SK-N-SH treated with all-trans-retinoic acid at 6 μM for 48 hours (cell line): ENCODE results near the gene LEAP2.

Experiments
- ATAC-seq: fragments of 200-7000 bp; cut with Tn5 transposase; 3 replicates; pipeline ENCODE4 v1.9.1; 2020; ENCODE audit warnings: mild to moderate bottlenecking, moderate library complexity
- ARNTL ChIP-seq: fragments of 450-650 bp; formaldehyde crosslinking; IDR thresholded peaks from 2 replicates; pipeline ENCODE4 v1.5.0; 2020; ENCODE audit warnings: low read depth, mild to moderate bottlenecking, moderate library complexity, borderline replicate concordance
- BACH2 ChIP-seq: fragments of 250-450 bp; sonication (Bioruptor Pico); IDR thresholded peaks from 2 replicates; pipeline ENCODE4 v1.9.0; 2021; ENCODE audit warnings: mild to moderate bottlenecking, borderline replicate concordance
- CSDC2 ChIP-seq: fragments of 250-450 bp; sonication (Bioruptor Pico); IDR thresholded peaks from 2 replicates; pipeline ENCODE4 v1.5.0; 2020; ENCODE audit warnings: mild to moderate bottlenecking, moderate library complexity
- ESRRG ChIP-seq: fragments of 250-450 bp; sonication (Bioruptor Pico); IDR thresholded peaks from 2 replicates; pipeline ENCODE4 v1.6.1; 2021; ENCODE audit warnings: mild to moderate bottlenecking
- GLIS3 ChIP-seq: fragments of 250-450 bp; sonication (Bioruptor Pico); IDR thresholded peaks from 2 replicates; pipeline ENCODE4 v1.5.0; 2020; ENCODE audit warnings: mild to moderate bottlenecking, moderate library complexity
- ISL1 ChIP-seq: fragments of 250-450 bp; sonication (Bioruptor Pico); IDR thresholded peaks from 2 replicates; pipeline ENCODE4 v2.1.2; 2022; ENCODE audit warnings: mild to moderate bottlenecking, moderate library complexity
- OSR1 ChIP-seq: fragments of 250-450 bp; sonication (Bioruptor Pico); IDR thresholded peaks from 2 replicates; pipeline ENCODE4 v1.8.0; 2022; ENCODE audit warnings: moderate library complexity, mild to moderate bottlenecking, inconsistent platforms
- PPARA ChIP-seq: fragments of 250-450 bp; sonication (Bioruptor Pico); IDR thresholded peaks from 2 replicates; pipeline ENCODE4 v1.5.0; 2020; ENCODE audit warnings: mild to moderate bottlenecking, borderline replicate concordance
- RARB ChIP-seq: fragments of 250-450 bp; sonication (Bioruptor Pico); IDR thresholded peaks from 2 replicates; pipeline ENCODE4 v1.8.0; 2021; ENCODE audit warnings: mild to moderate bottlenecking, moderate library complexity
- SNAI2 ChIP-seq: fragments of 250-450 bp; sonication (Bioruptor Pico); IDR thresholded peaks from 2 replicates; pipeline ENCODE4 v1.5.0; 2020; ENCODE audit warnings: mild to moderate bottlenecking, moderate library complexity
- TCF4 ChIP-seq: fragments of 250-450 bp; sonication (Bioruptor Pico); IDR thresholded peaks from 2 replicates; pipeline ENCODE4 v1.8.0; 2021; ENCODE audit warnings: mild to moderate bottlenecking, moderate library complexity, borderline replicate concordance
- ZC3H10 ChIP-seq: fragments of 250-450 bp; sonication (Bioruptor Pico); IDR thresholded peaks from 2 replicates; pipeline ENCODE4 v1.5.1; 2021; ENCODE audit warnings: mild to moderate bottlenecking, moderate library complexity
- ZFP3 ChIP-seq: fragments of 250-450 bp; sonication (Bioruptor Pico); IDR thresholded peaks from 2 replicates; pipeline ENCODE4 v1.5.0; 2020; ENCODE audit warnings: mild to moderate bottlenecking, moderate library complexity
- ZFP30 ChIP-seq: fragments of 450-650 bp; formaldehyde crosslinking; IDR thresholded peaks from 2 replicates; pipeline ENCODE4 v1.5.0; 2022; ENCODE audit warnings: mild to moderate bottlenecking, moderate library complexity
- ZNF70 ChIP-seq: fragments of 450-650 bp; formaldehyde crosslinking; IDR thresholded peaks from 2 replicates; pipeline ENCODE4 v1.5.0; 2020; ENCODE audit warnings: mild to moderate bottlenecking, moderate library complexity
- ZNF8 ChIP-seq: fragments of 450-650 bp; formaldehyde crosslinking; IDR thresholded peaks from 2 replicates; pipeline ENCODE4 v1.5.0; 2020; ENCODE audit warnings: mild to moderate bottlenecking, moderate library complexity
- TF ChIP-seq, protein P1 (sequence below): fragments of 250-450 bp; sonication (Bioruptor Pico); IDR thresholded peaks from 2 replicates; pipeline ENCODE4 v1.5.0; 2020; ENCODE audit warnings: mild to moderate bottlenecking, moderate library complexity
- TF ChIP-seq, protein P2 (sequence below): fragments of 250-450 bp; sonication (Bioruptor Pico); IDR thresholded peaks from 2 replicates; pipeline ENCODE4 v1.5.1; 2021; ENCODE audit warnings: mild to moderate bottlenecking, moderate library complexity
- TF ChIP-seq, protein P3 (sequence below): fragments of 250-450 bp; sonication (Bioruptor Pico); IDR thresholded peaks from 2 replicates; pipeline ENCODE4 v1.8.0; 2021; ENCODE audit warnings: low read depth, mild to moderate bottlenecking, moderate library complexity, borderline replicate concordance
- TF ChIP-seq, protein P4 (sequence below): fragments of 250-450 bp; sonication (Bioruptor Pico); IDR thresholded peaks from 2 replicates; pipeline ENCODE4 v1.8.0; 2020; ENCODE audit warnings: mild to moderate bottlenecking, moderate library complexity, borderline replicate concordance
- TF ChIP-seq, protein P5 (sequence below): fragments of 250-450 bp; sonication (Bioruptor Pico); IDR thresholded peaks from 2 replicates; pipeline ENCODE4 v1.5.1; 2020; ENCODE audit warnings: low read depth, mild to moderate bottlenecking, moderate library complexity

Gene LEAP2

DNA sequence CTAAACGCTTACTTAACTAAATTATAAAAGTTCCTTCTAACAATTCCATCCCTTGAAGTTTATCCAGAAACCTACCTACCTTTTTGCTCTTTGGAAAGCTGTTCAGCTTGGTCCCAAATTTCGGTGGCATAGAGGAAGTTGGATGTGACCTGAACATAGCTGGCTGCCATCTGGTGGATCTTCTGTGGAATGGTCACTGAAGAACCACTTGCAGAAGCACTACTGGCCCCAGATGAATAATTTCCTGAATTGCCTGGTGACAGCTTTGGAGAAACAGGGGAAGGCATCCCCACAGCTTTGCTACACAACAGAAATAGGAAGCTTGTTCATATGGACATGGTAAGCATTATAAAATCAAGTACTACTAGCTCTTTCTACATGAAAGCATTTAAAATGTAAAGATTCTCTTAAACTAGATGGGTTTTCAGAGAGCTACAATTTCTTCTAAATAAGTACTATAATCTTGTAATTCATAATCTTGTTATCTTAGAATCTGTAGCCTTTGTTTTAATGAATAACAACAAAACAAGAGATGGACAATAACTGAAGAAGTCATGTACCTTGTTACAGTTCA, 9.9 kb downstream of the LEAP2 start:
- ATAC-seq, result peak; percentile 94

DNA sequence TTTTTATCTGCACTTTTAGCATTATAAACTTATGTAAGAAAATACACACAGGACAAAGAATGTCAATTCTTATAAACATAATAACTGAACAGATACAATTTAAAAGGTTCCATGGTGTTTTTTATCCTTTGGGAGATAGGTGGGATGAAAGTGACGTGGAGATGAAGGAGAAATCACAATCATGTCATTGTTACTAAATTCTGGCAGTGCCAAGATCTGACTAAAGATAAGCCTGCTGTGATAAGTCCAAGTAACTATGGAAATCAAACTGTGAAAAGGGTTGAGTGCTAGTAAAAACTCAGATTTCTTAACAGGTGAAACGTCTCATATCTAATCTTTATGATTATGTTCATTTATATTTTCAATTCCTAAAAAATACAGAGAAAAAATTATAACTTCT, 11.1 kb downstream of the LEAP2 start:
- no peak for TF ChIP-seq BACH2
- TF ChIP-seq, protein P1, sequence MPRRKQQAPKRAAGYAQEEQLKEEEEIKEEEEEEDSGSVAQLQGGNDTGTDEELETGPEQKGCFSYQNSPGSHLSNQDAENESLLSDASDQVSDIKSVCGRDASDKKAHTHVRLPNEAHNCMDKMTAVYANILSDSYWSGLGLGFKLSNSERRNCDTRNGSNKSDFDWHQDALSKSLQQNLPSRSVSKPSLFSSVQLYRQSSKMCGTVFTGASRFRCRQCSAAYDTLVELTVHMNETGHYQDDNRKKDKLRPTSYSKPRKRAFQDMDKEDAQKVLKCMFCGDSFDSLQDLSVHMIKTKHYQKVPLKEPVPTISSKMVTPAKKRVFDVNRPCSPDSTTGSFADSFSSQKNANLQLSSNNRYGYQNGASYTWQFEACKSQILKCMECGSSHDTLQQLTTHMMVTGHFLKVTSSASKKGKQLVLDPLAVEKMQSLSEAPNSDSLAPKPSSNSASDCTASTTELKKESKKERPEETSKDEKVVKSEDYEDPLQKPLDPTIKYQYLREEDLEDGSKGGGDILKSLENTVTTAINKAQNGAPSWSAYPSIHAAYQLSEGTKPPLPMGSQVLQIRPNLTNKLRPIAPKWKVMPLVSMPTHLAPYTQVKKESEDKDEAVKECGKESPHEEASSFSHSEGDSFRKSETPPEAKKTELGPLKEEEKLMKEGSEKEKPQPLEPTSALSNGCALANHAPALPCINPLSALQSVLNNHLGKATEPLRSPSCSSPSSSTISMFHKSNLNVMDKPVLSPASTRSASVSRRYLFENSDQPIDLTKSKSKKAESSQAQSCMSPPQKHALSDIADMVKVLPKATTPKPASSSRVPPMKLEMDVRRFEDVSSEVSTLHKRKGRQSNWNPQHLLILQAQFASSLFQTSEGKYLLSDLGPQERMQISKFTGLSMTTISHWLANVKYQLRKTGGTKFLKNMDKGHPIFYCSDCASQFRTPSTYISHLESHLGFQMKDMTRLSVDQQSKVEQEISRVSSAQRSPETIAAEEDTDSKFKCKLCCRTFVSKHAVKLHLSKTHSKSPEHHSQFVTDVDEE (CRISPR knock-in tag), result no peak
- TF ChIP-seq, protein P2, sequence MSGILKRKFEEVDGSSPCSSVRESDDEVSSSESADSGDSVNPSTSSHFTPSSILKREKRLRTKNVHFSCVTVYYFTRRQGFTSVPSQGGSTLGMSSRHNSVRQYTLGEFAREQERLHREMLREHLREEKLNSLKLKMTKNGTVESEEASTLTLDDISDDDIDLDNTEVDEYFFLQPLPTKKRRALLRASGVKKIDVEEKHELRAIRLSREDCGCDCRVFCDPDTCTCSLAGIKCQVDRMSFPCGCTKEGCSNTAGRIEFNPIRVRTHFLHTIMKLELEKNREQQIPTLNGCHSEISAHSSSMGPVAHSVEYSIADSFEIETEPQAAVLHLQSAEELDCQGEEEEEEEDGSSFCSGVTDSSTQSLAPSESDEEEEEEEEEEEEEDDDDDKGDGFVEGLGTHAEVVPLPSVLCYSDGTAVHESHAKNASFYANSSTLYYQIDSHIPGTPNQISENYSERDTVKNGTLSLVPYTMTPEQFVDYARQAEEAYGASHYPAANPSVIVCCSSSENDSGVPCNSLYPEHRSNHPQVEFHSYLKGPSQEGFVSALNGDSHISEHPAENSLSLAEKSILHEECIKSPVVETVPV (CRISPR knock-in tag), result no peak
- no peak for TF ChIP-seq GLIS3 (CRISPR knock-in tag)
- TF ChIP-seq ZC3H10, result no peak
- TF ChIP-seq ESRRG (CRISPR knock-in tag), result no peak
- TF ChIP-seq, protein P3, sequence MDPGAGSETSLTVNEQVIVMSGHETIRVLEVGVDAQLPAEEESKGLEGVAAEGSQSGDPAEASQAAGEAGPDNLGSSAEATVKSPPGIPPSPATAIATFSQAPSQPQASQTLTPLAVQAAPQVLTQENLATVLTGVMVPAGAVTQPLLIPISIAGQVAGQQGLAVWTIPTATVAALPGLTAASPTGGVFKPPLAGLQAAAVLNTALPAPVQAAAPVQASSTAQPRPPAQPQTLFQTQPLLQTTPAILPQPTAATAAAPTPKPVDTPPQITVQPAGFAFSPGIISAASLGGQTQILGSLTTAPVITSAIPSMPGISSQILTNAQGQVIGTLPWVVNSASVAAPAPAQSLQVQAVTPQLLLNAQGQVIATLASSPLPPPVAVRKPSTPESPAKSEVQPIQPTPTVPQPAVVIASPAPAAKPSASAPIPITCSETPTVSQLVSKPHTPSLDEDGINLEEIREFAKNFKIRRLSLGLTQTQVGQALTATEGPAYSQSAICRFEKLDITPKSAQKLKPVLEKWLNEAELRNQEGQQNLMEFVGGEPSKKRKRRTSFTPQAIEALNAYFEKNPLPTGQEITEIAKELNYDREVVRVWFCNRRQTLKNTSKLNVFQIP, result no peak
- TF ChIP-seq, protein P4, sequence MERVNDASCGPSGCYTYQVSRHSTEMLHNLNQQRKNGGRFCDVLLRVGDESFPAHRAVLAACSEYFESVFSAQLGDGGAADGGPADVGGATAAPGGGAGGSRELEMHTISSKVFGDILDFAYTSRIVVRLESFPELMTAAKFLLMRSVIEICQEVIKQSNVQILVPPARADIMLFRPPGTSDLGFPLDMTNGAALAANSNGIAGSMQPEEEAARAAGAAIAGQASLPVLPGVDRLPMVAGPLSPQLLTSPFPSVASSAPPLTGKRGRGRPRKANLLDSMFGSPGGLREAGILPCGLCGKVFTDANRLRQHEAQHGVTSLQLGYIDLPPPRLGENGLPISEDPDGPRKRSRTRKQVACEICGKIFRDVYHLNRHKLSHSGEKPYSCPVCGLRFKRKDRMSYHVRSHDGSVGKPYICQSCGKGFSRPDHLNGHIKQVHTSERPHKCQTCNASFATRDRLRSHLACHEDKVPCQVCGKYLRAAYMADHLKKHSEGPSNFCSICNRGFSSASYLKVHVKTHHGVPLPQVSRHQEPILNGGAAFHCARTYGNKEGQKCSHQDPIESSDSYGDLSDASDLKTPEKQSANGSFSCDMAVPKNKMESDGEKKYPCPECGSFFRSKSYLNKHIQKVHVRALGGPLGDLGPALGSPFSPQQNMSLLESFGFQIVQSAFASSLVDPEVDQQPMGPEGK (CRISPR knock-in tag), result no peak
- no peak for TF ChIP-seq CSDC2
- no peak for TF ChIP-seq TCF4 (CRISPR knock-in tag)
- TF ChIP-seq ISL1 (CRISPR knock-in tag), result no peak
- TF ChIP-seq OSR1 (CRISPR knock-in tag), result no peak
- TF ChIP-seq PPARA (CRISPR knock-in tag), result no peak
- TF ChIP-seq RARB (CRISPR knock-in tag), result no peak
- no peak for TF ChIP-seq ZFP30
- no peak for TF ChIP-seq ZNF8
- TF ChIP-seq, protein P5, sequence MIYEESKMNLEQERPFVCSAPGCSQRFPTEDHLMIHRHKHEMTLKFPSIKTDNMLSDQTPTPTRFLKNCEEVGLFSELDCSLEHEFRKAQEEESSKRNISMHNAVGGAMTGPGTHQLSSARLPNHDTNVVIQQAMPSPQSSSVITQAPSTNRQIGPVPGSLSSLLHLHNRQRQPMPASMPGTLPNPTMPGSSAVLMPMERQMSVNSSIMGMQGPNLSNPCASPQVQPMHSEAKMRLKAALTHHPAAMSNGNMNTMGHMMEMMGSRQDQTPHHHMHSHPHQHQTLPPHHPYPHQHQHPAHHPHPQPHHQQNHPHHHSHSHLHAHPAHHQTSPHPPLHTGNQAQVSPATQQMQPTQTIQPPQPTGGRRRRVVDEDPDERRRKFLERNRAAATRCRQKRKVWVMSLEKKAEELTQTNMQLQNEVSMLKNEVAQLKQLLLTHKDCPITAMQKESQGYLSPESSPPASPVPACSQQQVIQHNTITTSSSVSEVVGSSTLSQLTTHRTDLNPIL, result no peak
- no peak for TF ChIP-seq ZNF70 (CRISPR knock-in tag)
- ATAC-seq, result no peak

More for the DNA sequence above, 9.9 kb downstream of the LEAP2 start:
- TF ChIP-seq ZFP3 (no peak), TCF4 (CRISPR knock-in tag) (no peak), ZNF70 (CRISPR knock-in tag) (no peak), ZC3H10 (no peak), SNAI2 (CRISPR knock-in tag) (no peak), BACH2 (no peak), OSR1 (CRISPR knock-in tag) (no peak), ZFP30 (no peak), RARB (CRISPR knock-in tag) (no peak), ISL1 (CRISPR knock-in tag) (no peak), ARNTL (CRISPR knock-in tag) (no peak)
- TF ChIP-seq, protein P5, result no peak
- TF ChIP-seq, protein P2 (CRISPR knock-in tag), result no peak
